IMR-90 (cell line): ENCODE data around the gene PRPF8. TPM values are rescaled to one million over a fixed set of nuclear protein-coding genes. Genes with fewer than 3 reads are reported as not detected.

ENCODE experiments used
- ATAC-seq: fragments of 200-7000 bp; cut with Tn5 transposase; 2 replicates; pipeline ENCODE4 v1.9.1; 2020; ENCODE audit warnings: low read depth, mild to moderate bottlenecking, moderate library complexity
- BruUV-seq: library from RNA; stranded (reverse); fragments of 400-500 nt; replicated peaks from 2 replicates; lab custom pipeline; 2021; lab: Mats Ljungman, UMichigan
- CTCF ChIA-PET: fragments of 300-600 bp; formaldehyde crosslinking; extraction: SDS; loops from one replicate; lab custom pipeline; 2021; ENCODE audit warnings: antibody characterized with exemption; lab: Yijun Ruan, JAX
- POLR2A ChIA-PET: fragments of 300-600 bp; sonication (Branson Sonifier 250); formaldehyde crosslinking; loops from one replicate; lab custom pipeline; 2022; ENCODE audit warnings: antibody characterized with exemption; ENCODE audit not compliant: unreplicated experiment; lab: Charles Lee
- DNase-seq: peaks from one replicate; pipeline ENCODE4 v3.0.0; 2013
- H2AFZ ChIP-seq: replicated peaks from 2 replicates; pipeline ENCODE3; 2013; ENCODE audit warnings: low read length, mild to moderate bottlenecking; ENCODE audit not compliant: poor library complexity
- H2AK5ac ChIP-seq: 2 replicates; pipeline ENCODE4 v1.6.1; 2013; ENCODE audit warnings: low read depth, low read length, inconsistent platforms
- H2AK9ac ChIP-seq: replicated peaks from 2 replicates; pipeline ENCODE3; 2013; ENCODE audit warnings: mild to moderate bottlenecking, low read depth, low read length, moderate library complexity; ENCODE audit not compliant: poor library complexity
- H2BK120ac ChIP-seq: 2 replicates; pipeline ENCODE4 v1.6.1; 2013; ENCODE audit warnings: low read depth, low read length, inconsistent platforms
- H2BK15ac ChIP-seq: 3 replicates; pipeline ENCODE4 v1.6.1; 2013; ENCODE audit warnings: low read depth, low read length, inconsistent platforms
- H2BK20ac ChIP-seq: 2 replicates; pipeline ENCODE4 v1.6.1; 2013; ENCODE audit warnings: low read depth, mild to moderate bottlenecking, inconsistent platforms, low read length, moderate library complexity
- H2BK5ac ChIP-seq: 2 replicates; pipeline ENCODE4 v1.6.1; 2013; ENCODE audit warnings: mild to moderate bottlenecking, low read depth, low read length, inconsistent platforms; ENCODE audit not compliant: poor library complexity, severe bottlenecking
- H3K14ac ChIP-seq: replicated peaks from 2 replicates; pipeline ENCODE4 v1.6.1; 2013; ENCODE audit warnings: low read depth, low read length, inconsistent platforms
- H3K18ac ChIP-seq: 2 replicates; pipeline ENCODE4 v1.6.1; 2013; ENCODE audit warnings: low read depth, low read length, control low read depth
- H3K23ac ChIP-seq: 2 replicates; pipeline ENCODE4 v1.6.1; 2013; ENCODE audit warnings: low read depth, low read length, inconsistent platforms
- H3K27ac ChIP-seq: 2 replicates; pipeline ENCODE4 v1.5.1; 2013; ENCODE audit warnings: mild to moderate bottlenecking, control low read depth, low read length; ENCODE audit not compliant: insufficient read depth
- H3K27me3 ChIP-seq: 2 replicates; pipeline ENCODE4 v1.6.1; 2013; ENCODE audit warnings: low read length; ENCODE audit not compliant: control insufficient read depth, insufficient read depth
- H3K36me3 ChIP-seq: 2 replicates; pipeline ENCODE4 v1.6.1; 2013; ENCODE audit warnings: low read length, mixed read lengths; ENCODE audit not compliant: control insufficient read depth, insufficient read depth
- H3K4ac ChIP-seq: 2 replicates; pipeline ENCODE4 v1.6.1; 2013; ENCODE audit warnings: low read depth, low read length, inconsistent platforms
- H3K4me1 ChIP-seq: 2 replicates; pipeline ENCODE4 v1.6.1; 2013; ENCODE audit warnings: low read length, mixed read lengths; ENCODE audit not compliant: control insufficient read depth, insufficient read depth
- H3K4me2 ChIP-seq: 2 replicates; pipeline ENCODE4 v1.6.1; 2013; ENCODE audit warnings: low read depth, mild to moderate bottlenecking, control low read depth, low read length, moderate library complexity
- H3K4me3 ChIP-seq: 2 replicates; pipeline ENCODE4 v1.5.1; 2013; ENCODE audit warnings: low read depth, mild to moderate bottlenecking, control low read depth, low read length, moderate library complexity; ENCODE audit not compliant: insufficient read depth
- H3K56ac ChIP-seq: 2 replicates; pipeline ENCODE4 v1.6.1; 2013; ENCODE audit warnings: low read length, inconsistent platforms; ENCODE audit not compliant: insufficient read depth; ENCODE audit errors: extremely low read depth
- H3K79me1 ChIP-seq, 2 experiments: 2 replicates each; pipeline ENCODE4 v1.6.1; 2013; ENCODE audit warnings: low read length in 2 of 2, inconsistent platforms in 1 of 2, low read depth in 1 of 2
- H3K9ac ChIP-seq: 2 replicates; pipeline ENCODE4 v1.6.1; 2013; ENCODE audit warnings: low read depth, low read length, control low read depth
- H3K9me1 ChIP-seq: 2 replicates; pipeline ENCODE4 v1.6.1; 2013; ENCODE audit warnings: low read length, inconsistent platforms; ENCODE audit not compliant: insufficient read depth
- H3K9me3 ChIP-seq: 2 replicates; pipeline ENCODE4 v1.6.1; 2013; ENCODE audit warnings: low read length; ENCODE audit not compliant: control insufficient read depth, insufficient read depth
- H4K20me1 ChIP-seq: 2 replicates; pipeline ENCODE4 v1.6.1; 2013; ENCODE audit warnings: low read length, inconsistent platforms; ENCODE audit not compliant: insufficient read depth
- H4K5ac ChIP-seq: 2 replicates; pipeline ENCODE4 v1.6.1; 2013; ENCODE audit warnings: mild to moderate bottlenecking, low read depth, low read length, control low read depth
- H4K8ac ChIP-seq, 2 experiments: 2 replicates each; pipeline ENCODE4 v1.6.1; 2013; ENCODE audit warnings: low read depth in 2 of 2, low read length in 2 of 2, control low read depth in 1 of 2, inconsistent platforms in 1 of 2
- H4K91ac ChIP-seq: 2 replicates; pipeline ENCODE4 v1.6.1; 2013; ENCODE audit warnings: low read depth, low read length, inconsistent platforms; ENCODE audit not compliant: insufficient read depth
- BHLHE40 ChIP-seq: fragments of 150-350 bp; IDR thresholded peaks from 2 replicates; pipeline ENCODE4 v1.6.1; 2016; ENCODE audit warnings: mild to moderate bottlenecking, low read depth, low read length
- CEBPB ChIP-seq: IDR thresholded peaks from 2 replicates; pipeline ENCODE4 v1.6.1; 2012; ENCODE audit warnings: low read depth, low read length, improper control_type of control experiment
- CHD1 ChIP-seq: IDR thresholded peaks from 2 replicates; pipeline ENCODE4 v1.6.1; 2012; ENCODE audit warnings: low read depth, low read length, improper control_type of control experiment
- FOS ChIP-seq: fragments of 150-350 bp; IDR thresholded peaks from 2 replicates; pipeline ENCODE4 v1.6.1; 2016; ENCODE audit warnings: low read depth, low read length
- MAFK ChIP-seq: IDR thresholded peaks from 2 replicates; pipeline ENCODE4 v1.6.1; 2012; ENCODE audit warnings: low read depth, low read length, improper control_type of control experiment
- MAZ ChIP-seq: IDR thresholded peaks from 2 replicates; pipeline ENCODE4 v1.6.1; 2012; ENCODE audit warnings: low read depth, mild to moderate bottlenecking, low read length, improper control_type of control experiment, moderate library complexity, borderline replicate concordance
- MXI1 ChIP-seq: IDR thresholded peaks from 2 replicates; pipeline ENCODE4 v1.6.1; 2012; ENCODE audit warnings: low read depth, mild to moderate bottlenecking, low read length, moderate library complexity, borderline replicate concordance
- NFE2L2 ChIP-seq: fragments of 150-350 bp; IDR thresholded peaks from 2 replicates; pipeline ENCODE4 v1.6.1; 2016; ENCODE audit warnings: low read depth, mild to moderate bottlenecking, low read length
- POLR2A ChIP-seq: IDR thresholded peaks from 2 replicates; pipeline ENCODE4 v1.6.1; 2012; ENCODE audit warnings: mild to moderate bottlenecking, low read depth, low read length
- RAD21 ChIP-seq: IDR thresholded peaks from 2 replicates; pipeline ENCODE4 v1.6.1; 2012; ENCODE audit warnings: low read length, improper control_type of control experiment
- RFX5 ChIP-seq: IDR thresholded peaks from 2 replicates; pipeline ENCODE4 v1.8.0; 2012; ENCODE audit warnings: low read depth, mild to moderate bottlenecking, low read length, moderate library complexity
- SMC3 ChIP-seq: fragments of 150-350 bp; IDR thresholded peaks from 2 replicates; pipeline ENCODE4 v1.6.1; 2016; ENCODE audit warnings: low read depth, mild to moderate bottlenecking, antibody characterized with exemption, low read length, moderate library complexity
- USF2 ChIP-seq: fragments of 150-350 bp; IDR thresholded peaks from 2 replicates; pipeline ENCODE4 v1.6.1; 2017; ENCODE audit warnings: mild to moderate bottlenecking, antibody characterized with exemption, low read length, low read depth
- WGBS, 2 experiments: methylation state at CpG; one replicate each; pipeline versions ENCODE4 v1.1.5 to v1.1.7; 2013; ENCODE audit warnings: missing lambda C conversion rate in 2 of 2; ENCODE audit not compliant: insufficient read length in 1 of 2; ENCODE audit errors: extremely low coverage in 2 of 2; 5-methylcytosine and 5-hydroxymethylcytosine counted together
- dilution Hi-C: fragments of 300-500 bp; cut with HindIII; formaldehyde crosslinking; loops from one replicate; pipeline ENCODE4 v1.14.3; 2018; ENCODE audit warnings: low sequenced_read_pairs; ENCODE audit not compliant: unreplicated experiment
- in situ Hi-C: fragments of 300-500 bp; cut with MboI; formaldehyde crosslinking; loops from 3 replicates; pipeline ENCODE4 v1.14.3; 2019; ENCODE audit warnings: low sequenced_read_pairs, inconsistent platforms, mixed read lengths
- intact Hi-C: fragments of 100-400 bp; cut with micrococcal nuclease; formaldehyde crosslinking; loops from 2 replicates; pipeline ENCODE4 v1.10.0; 2022
- polyA plus RNA-seq, 3 experiments: library from polyadenylated mRNA; depleted of rRNA; stranded (reverse); fragments of >200 nt; gene quantifications; 2 replicates each; pipeline ENCODE4 v1.2.3, GENCODE V29; 2012; ENCODE audit warnings: low replicate concordance in 1 of 3
- total RNA-seq: library from RNA; depleted of rRNA; stranded (reverse); fragments of >200 nt; gene quantifications from 2 replicates; pipeline ENCODE4 v1.2.3, GENCODE V29; 2012
- TF ChIP-seq, protein P1 (sequence below): conservative IDR thresholded peaks from 2 replicates; pipeline ENCODE4 v1.5.1; 2012; ENCODE audit warnings: mild to moderate bottlenecking, low read depth, low read length, improper control_type of control experiment
- TF ChIP-seq, protein P2 (sequence below): fragments of 150-350 bp; IDR thresholded peaks from 2 replicates; pipeline ENCODE4 v1.6.1; 2016; ENCODE audit warnings: low read depth, mild to moderate bottlenecking, low read length, moderate library complexity, borderline replicate concordance

PRPF8 gene
- total and polyA plus RNA-seq, 2 of the 4 experiments (the other 2 are of a cell fraction), result 141 to 160 TPM

DNA sequence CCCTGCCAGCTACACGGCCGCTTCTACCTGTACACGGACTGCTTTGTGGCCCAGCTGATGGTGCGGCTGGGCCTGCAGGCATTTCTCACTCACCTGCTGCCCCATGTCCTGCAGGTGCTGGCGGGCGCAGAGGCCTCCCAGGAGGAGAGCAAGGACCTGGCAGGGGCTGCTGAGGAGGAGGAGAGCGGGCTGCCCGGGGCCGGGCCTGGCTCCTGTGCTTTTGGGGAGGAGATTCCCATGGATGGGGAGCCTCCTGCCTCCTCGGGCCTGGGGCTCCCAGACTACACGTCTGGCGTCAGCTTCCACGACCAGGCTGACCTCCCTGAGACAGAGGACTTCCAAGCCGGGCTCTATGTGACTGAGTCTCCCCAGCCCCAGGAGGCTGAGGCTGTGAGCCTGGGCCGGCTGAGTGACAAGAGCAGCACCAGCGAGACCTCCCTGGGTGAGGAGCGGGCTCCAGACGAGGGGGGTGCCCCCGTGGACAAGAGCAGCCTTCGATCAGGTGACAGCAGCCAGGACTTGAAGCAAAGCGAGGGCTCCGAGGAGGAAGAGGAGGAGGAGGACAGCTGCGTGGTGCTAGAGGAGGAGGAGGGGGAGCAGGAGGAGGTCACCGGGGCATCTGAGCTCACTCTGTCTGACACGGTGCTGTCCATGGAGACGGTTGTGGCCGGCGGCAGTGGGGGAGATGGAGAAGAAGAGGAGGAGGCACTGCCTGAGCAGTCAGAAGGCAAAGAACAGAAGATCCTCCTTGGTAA lies 43.4 kb upstream of the PRPF8 start:
- H2AK5ac ChIP-seq, result no peak overlapping the region
- H2BK120ac ChIP-seq, result no peak overlapping the region
- no peak overlapping the region for H3K23ac ChIP-seq
- 83% methylated on average over 19 of the region's 28 CpGs; no CpG with 5 or more reads in 1 of the 2 experiments for WGBS, 2 experiments
- no peak overlapping the region for H4K8ac ChIP-seq
- no peak overlapping the region for H3K27ac ChIP-seq
- no peak overlapping the region for H2AFZ ChIP-seq
- in situ Hi-C loops (no loop called here), intact Hi-C loops (no loop called here), dilution Hi-C loops (no loop called here)
- H3K36me3 ChIP-seq, result peaks cover 30% of the 10 kb centered on the region; the same call in 1 of the 2 replicates
- no peak overlapping the region for H2BK15ac ChIP-seq
- peaks cover 11% of the 10 kb centered on the region for H3K9me1 ChIP-seq
- H3K9me3 ChIP-seq, result no peaks in the 10 kb centered on the region
- H3K56ac ChIP-seq, result no peak overlapping the region
- no peak overlapping the region for H2BK20ac ChIP-seq
- H3K4me1 ChIP-seq, result peaks cover 9% of the 10 kb centered on the region
- H3K4me3 ChIP-seq, result no peak overlapping the region
- H3K27me3 ChIP-seq, result no peaks in the 10 kb centered on the region
- POLR2A ChIA-PET, result interaction anchor here (0.5 to 1.1 kb wide), 2 partner anchors 12 to 194 kb away, joined by 3 read pairs; no protein-coding TSS in a partner anchor
- H3K4me2 ChIP-seq, result no peak overlapping the region
- no peak overlapping the region for H4K91ac ChIP-seq
- no peak overlapping the region for H3K18ac ChIP-seq
- H3K4ac ChIP-seq, result no peak overlapping the region
- CTCF ChIA-PET, result no interaction called here
- H3K14ac ChIP-seq, result no peak overlapping the region
- no TSS peak for BruUV-seq
- ATAC-seq, result no peak
- H3K79me1 ChIP-seq, result peaks cover 10 to 28% of the 10 kb centered on the region in 2 experiments
- H2BK5ac ChIP-seq, result no peak overlapping the region
- no peak overlapping the region for H3K9ac ChIP-seq
- no peak overlapping the region for H4K5ac ChIP-seq
- H4K20me1 ChIP-seq, result no peaks in the 10 kb centered on the region
- no peak for DNase-seq
- no peak overlapping the region for H2AK9ac ChIP-seq
- TF ChIP-seq, protein P1, sequence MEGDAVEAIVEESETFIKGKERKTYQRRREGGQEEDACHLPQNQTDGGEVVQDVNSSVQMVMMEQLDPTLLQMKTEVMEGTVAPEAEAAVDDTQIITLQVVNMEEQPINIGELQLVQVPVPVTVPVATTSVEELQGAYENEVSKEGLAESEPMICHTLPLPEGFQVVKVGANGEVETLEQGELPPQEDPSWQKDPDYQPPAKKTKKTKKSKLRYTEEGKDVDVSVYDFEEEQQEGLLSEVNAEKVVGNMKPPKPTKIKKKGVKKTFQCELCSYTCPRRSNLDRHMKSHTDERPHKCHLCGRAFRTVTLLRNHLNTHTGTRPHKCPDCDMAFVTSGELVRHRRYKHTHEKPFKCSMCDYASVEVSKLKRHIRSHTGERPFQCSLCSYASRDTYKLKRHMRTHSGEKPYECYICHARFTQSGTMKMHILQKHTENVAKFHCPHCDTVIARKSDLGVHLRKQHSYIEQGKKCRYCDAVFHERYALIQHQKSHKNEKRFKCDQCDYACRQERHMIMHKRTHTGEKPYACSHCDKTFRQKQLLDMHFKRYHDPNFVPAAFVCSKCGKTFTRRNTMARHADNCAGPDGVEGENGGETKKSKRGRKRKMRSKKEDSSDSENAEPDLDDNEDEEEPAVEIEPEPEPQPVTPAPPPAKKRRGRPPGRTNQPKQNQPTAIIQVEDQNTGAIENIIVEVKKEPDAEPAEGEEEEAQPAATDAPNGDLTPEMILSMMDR, result no peak
- TF ChIP-seq RFX5 (no peak), CHD1 (no peak), MAZ (no peak), FOS (no peak), SMC3 (no peak), RAD21 (no peak), BHLHE40 (no peak), MAFK (no peak), USF2 (no peak), MXI1 (no peak), POLR2A (no peak), NFE2L2 (no peak), CEBPB (no peak)
- TF ChIP-seq, protein P2, sequence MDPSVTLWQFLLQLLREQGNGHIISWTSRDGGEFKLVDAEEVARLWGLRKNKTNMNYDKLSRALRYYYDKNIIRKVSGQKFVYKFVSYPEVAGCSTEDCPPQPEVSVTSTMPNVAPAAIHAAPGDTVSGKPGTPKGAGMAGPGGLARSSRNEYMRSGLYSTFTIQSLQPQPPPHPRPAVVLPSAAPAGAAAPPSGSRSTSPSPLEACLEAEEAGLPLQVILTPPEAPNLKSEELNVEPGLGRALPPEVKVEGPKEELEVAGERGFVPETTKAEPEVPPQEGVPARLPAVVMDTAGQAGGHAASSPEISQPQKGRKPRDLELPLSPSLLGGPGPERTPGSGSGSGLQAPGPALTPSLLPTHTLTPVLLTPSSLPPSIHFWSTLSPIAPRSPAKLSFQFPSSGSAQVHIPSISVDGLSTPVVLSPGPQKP, result no peak
